Putamen (tissue), 1 donor: Measurements from ENCODE around the gene CSF3.
"Not testable (repeated sequence)": the region's sequence is repeated elsewhere in the genome, so short reads cannot be mapped to it uniquely, and the experiment has no call there.

Source experiments
- DNase-seq: peaks from one replicate; pipeline ENCODE4 v3.0.0-alpha.2; 2016; ENCODE audit warnings: low spot score

The CSF3 gene

DNA sequence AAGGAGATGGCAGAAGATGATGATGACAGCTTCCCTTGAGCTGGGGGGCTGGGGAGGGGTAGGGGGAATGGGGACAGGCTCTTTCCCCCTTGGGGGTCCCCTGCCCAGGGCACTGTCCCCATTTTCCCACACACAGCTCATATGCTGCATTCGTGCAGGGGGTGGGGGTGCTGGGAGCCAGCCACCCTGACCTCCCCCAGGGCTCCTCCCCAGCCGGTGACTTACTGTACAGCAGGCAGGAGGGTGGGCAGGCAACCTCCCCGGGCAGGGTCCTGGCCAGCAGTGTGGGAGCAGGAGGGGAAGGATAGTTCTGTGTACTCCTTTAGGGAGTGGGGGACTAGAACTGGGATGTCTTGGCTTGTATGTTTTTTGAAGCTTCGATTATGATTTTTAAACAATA lies 17.7 kb upstream of the CSF3 start:
- no peak for DNase-seq

DNA sequence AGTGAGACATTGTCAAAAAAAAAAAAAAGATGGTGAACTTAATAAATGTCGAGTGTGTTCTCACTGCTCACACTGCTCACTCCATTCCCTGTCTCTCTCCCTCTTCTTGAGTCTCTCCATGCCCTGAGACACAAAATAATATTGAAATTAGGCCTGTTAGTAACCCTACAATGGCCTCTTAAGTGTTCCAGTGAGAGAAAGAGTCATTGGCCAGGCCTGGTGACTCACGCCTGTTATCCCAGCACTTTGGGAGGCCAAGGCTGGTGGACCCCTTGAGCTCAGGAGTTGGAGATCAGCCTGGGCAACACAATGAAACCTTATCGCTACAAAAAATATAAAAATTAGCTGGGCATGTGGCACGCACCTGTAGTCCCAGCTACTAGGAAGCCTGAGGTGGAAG lies 16.2 kb upstream of the CSF3 start:
- DNase-seq, result no peak

DNA sequence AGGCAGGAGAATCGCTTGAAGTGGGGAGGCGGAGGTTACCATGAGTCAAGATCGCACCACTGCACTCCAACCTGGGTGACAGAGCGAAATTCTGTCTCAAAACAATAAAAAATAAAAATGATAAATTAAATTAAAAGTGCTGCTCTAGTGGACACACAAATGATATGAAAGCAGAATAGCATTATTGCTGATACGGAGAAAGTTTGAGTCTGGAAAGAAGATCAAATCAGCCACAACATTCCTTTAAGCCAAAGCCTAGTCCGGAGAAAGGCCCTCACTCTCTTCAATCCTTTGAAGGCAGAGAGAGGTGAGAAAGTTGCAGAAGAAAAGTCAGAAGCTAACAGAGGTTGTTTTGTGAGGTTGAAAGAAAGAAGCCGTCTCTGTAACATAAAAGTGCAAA lies 15.1 kb upstream of the CSF3 start:
- DNase-seq, result no peak

DNA sequence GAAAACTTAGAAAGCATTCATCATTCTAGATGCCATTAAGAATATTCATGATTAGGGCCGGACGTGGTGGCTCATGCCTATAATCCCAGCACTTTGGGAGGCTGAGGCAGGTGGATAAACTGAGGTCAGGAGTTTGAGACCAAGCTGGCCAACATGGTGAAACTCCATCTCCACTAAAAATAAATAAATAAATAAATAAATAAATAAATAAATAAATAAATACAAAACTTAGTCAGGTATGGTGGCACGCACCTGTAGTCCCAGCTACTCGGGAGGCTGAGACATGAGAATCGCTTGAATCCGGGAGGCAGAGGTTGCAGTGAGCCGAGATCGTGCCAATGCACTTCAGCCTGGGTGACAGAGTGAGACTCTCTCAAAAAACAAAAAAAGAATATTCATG lies 13.9 kb upstream of the CSF3 start:
- not testable (repeated sequence) for DNase-seq

DNA sequence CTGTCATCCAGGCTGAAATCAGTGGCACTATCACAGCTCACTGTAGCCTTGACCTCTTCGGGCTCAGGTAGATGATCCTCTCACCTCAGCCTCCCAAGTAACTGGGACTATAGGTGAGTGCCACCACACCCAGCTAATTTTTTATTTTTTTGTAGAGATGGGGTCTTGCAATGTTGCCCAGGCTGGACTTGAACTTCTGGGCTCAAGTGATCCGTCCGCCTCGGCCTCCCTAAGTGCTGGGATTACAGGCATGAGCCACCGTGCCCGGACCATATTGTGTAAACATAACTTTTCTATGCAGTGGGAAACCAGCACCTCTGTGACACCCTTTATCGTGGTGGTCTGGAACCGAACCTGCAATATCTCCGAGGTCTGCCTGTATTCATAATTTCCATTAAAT lies 11.2 kb upstream of the CSF3 start:
- DNase-seq, result no peak

DNA sequence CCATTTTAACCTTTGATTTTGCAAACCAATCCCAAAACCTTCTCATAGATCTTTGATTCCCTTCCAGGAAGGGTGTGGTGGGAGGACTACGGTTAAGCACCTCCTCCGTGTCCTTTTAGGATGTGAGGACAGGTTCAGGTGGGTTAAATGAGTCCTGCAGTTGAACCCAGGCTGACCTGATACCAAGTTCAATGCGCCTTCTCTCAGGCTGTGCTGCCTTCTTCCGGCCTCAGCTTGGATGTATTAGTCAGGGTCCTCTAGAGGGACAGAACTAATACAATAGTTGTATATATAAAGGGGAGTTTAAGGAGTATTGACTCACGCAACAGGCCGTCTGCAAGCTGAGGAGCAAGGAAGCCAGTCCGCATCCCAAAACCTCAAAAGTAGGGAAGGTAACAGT lies 10.5 kb upstream of the CSF3 start:
- DNase-seq, result no peak

DNA sequence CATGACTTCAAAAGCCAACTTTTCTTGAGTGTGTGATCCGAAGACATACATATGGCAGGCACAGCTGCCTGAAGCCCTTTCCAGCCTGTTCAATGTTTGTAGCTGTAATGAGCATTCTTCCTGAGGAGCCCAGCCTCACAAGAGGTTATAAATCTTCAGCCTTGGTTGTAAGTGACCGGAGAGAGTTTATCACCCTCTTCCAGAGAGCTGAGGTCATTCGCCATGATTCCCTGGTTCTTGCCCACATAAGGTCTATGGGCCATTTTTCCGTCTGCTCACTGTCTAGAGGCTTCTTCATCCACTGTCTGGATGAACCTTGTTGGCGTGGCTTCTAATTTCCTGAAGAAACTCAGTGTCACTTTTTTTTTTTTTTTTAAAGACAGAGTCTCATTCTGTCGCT lies 9.7 kb upstream of the CSF3 start:
- no peak for DNase-seq

DNA sequence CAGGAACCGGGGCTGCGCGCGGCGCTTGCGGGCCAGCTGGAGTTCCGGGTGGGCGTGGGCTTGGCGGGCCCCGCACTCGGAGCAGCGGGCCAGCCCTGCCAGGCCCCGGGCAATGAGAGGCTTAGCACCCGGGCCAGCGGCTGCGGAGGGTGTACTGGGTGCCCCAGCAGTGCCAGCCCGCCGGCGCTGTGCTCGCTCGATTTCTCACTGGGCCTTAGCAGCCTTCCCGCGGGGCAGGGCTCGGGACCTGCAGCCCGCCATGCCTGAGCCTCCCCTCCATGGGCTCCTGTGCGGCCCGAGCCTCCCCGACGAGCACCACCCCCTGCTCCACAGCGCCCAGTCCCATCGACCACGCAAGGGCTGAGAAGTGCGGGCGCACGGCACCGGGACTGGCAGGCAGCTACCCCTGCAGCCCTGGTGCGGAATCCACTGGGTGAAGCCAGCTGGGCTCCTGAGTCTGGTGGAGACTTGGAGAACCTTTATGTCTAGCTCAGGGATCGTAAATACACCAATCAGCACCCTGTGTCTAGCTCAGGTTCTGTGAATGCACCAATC lies 4.2 kb upstream of the CSF3 start:
- not testable (repeated sequence) for DNase-seq

DNA sequence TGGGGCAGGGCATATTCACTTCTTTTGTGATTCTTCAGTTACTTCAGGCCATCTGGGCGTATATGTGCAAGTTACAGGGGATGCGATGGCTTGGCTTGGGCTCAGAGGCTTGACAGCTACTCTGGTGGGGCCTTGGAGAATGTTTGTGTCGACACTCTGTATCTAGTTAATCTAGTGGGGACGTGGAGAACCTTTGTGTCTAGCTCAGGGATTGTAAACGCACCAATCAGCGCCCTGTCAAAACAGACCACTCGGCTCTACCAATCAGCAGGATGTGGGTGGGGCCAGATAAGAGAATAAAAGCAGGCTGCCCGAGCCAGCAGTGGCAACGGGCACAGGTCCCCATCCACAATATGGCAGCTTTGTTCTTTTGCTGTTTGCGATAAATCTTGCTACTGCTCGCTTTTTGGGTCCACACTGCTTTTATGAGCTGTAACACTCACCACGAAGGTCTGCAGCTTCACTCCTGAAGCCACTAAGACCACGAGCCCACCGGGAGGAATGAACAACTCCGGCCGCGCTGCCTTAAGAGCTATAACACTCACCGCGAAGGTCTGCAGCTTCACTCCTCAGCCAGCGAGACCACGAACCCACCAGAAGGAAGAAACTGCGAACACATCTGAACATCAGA lies 3.1 kb upstream of the CSF3 start:
- DNase-seq, result not testable (repeated sequence)

DNA sequence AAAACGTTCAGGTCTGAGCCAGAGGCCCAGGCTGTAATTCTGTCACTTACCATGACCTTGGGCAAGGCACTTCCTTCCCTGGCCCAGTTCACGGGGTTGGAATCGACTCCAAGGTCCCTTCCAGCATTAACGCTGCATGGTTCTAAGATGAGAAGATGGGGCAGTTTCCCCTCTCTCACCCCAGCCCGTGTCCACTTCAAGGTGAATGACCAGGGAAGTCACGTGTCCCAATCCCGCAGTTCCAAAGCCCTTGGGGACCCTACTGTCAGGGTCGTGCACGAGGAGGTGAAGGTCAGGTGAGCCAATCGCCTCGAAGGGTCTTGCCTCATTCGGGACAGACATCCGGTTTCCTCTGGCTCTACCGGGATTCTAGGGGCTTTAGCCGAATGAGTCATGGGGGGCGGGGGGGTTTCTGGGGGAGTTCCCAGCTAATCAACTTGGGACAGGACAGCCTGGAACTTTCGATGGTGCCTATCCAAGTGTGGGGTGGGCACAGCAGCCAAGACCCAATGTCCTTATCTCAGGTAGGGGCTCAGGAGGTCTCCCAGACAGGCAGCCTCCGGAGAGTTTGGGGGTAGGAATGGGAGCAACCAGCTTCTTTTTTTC lies 762 bp upstream of the CSF3 start:
- no peak for DNase-seq

DNA sequence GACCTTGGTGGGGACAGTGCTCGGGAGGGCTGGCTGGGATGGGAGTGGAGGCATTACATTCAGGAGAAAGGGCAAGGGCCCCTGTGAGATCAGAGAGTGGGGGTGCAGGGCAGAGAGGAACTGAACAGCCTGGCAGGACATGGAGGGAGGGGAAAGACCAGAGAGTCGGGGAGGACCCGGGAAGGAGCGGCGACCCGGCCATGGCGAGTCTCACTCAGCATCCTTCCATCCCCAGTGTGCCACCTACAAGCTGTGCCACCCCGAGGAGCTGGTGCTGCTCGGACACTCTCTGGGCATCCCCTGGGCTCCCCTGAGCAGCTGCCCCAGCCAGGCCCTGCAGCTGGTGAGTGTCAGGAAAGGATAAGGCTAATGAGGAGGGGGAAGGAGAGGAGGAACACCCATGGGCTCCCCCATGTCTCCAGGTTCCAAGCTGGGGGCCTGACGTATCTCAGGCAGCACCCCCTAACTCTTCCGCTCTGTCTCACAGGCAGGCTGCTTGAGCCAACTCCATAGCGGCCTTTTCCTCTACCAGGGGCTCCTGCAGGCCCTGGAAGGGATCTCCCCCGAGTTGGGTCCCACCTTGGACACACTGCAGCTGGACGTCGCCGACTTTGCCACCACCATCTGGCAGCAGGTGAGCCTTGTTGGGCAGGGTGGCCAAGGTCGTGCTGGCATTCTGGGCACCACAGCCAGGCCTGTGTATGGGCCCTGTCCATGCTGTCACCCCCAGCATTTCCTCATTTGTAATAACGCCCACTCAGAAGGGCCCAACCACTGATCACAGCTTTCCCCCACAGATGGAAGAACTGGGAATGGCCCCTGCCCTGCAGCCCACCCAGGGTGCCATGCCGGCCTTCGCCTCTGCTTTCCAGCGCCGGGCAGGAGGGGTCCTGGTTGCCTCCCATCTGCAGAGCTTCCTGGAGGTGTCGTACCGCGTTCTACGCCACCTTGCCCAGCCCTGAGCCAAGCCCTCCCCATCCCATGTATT lies 1.1 kb downstream of the CSF3 start:
- no peak for DNase-seq

DNA sequence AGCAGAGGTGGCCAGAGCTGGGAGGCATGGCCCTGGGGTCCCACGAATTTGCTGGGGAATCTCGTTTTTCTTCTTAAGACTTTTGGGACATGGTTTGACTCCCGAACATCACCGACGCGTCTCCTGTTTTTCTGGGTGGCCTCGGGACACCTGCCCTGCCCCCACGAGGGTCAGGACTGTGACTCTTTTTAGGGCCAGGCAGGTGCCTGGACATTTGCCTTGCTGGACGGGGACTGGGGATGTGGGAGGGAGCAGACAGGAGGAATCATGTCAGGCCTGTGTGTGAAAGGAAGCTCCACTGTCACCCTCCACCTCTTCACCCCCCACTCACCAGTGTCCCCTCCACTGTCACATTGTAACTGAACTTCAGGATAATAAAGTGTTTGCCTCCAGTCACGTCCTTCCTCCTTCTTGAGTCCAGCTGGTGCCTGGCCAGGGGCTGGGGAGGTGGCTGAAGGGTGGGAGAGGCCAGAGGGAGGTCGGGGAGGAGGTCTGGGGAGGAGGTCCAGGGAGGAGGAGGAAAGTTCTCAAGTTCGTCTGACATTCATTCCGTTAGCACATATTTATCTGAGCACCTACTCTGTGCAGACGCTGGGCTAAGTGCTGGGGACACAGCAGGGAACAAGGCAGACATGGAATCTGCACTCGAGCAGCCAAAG lies 2.3 kb downstream of the CSF3 start:
- no peak for DNase-seq

DNA sequence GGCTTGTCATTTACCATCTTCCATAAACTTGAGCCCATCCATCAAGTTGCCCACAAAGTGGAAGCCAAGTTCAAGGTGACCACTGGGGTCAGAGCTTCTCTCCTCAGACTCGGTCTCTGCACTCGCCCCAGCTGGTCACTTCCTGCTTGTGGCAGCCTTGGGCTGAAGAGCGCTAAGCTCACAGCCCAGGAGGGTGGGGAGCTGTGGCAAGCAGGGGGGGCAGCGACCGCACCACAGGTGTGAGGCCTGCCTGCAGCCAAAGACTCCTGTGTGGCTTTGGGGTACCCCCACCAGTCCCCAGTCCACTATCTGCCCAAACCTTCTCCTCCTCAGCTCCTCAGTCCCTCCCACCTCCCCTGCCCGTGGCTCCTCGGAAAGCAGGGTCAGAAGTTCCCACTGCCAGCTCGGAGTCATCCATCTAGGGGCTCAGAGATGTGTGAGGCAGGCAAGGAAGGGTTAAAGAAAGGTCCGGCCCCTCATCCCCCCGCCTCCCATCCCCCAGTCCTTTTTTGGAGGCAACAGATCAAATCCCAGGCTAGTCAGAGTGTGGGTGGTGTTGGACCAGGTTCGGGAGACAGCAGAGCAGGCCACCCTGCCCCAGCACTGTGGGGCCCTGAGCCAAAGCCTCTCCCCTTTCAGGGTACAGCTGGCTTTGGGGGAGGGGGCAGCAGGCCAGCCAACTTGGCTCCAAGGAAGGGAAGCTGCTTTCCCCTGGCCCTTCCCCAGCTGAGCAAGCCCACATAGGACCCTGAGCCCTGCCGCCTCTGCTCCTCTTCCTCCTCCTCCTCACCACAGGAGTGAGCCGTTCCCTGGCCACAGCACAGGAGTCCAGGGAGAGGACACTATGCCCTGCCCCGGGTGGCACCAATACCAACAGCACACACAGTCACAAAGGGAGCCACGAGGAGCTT lies 3.2 kb downstream of the CSF3 start:
- no peak for DNase-seq

DNA sequence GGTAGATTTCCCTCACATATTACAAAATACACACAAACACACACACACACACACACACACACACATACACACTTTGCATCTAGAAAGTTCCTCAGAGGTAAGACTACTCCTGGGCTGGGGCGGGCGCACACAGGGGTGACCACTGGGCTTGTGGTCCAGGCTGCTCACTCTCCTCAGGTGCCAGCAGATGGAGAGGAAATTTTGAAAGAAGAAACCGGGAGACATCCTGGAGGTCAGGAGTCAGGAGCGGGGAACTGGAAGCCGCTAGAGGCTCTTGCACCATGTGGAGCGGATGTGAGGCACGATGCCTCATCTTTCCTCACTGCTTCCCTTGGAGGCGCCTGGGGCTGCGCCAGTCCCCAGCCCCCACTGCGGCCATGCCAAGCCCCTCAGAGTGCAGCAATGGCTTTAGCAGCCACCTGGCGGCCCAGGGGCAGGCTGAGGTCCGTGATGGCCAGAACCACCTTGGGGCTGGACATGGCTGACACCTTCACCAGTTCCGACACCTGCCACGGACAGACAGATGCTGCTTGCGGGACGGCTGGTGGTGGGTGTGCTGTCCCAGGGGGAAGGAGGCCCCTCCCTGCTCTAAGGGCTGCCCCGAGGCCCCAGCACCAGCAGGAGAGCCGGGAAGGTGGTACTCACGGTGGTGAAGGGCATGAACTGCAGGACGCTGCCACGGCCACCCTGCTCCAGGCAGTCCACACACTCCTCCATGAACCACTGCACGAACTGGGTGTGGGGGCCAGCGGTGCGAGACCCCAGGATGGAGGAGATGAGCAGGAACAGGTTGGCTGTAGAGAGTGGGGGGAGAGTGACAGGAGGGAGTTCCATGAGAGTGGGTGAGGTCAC lies 4.1 kb downstream of the CSF3 start:
- no peak for DNase-seq

DNA sequence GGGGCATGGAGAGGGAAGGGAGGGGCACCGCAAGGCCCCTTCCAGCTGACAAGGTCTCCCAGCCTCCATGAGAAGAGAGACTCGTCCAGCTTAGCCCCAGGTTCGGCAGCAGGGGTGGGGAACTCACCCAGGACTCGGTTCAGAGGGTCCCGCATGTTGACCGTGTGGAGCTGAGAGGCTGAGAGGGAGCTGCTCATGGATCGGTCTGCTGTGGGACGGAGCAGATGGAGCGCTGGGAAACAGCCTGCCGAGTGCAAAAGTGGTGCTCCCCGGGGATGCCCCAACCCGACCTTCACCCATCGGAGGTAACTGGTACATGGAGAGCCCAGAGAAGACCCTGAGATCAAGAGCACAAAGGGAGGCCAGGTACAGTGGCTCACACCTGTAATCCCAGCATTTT lies 4.9 kb downstream of the CSF3 start:
- DNase-seq, result no peak

DNA sequence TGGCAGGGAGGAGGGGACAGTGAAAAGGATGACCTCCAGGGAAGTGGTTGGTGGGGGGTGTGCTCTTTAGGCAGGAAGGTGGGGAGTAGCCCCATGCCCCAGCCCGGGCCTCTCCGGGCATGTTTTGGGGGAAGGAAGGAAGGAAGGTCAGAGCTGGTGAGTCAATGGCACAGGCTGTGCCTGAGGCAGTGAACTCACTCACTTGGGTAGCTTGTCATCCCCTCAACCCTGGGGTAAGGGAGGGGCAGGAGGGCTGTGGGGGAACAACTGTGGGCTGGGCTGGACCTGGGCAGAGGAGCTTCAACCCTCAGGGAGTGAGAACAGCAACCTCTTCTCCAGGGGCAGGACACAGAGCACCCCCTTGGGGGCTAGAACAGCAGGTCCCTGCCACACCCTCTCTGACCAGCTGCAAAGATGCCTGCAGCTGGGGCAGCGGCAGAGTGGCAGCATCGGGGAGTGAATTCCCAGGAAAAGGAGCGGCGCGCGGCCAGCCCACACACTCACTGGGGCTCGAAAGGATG lies 6.3 kb downstream of the CSF3 start:
- no peak for DNase-seq

DNA sequence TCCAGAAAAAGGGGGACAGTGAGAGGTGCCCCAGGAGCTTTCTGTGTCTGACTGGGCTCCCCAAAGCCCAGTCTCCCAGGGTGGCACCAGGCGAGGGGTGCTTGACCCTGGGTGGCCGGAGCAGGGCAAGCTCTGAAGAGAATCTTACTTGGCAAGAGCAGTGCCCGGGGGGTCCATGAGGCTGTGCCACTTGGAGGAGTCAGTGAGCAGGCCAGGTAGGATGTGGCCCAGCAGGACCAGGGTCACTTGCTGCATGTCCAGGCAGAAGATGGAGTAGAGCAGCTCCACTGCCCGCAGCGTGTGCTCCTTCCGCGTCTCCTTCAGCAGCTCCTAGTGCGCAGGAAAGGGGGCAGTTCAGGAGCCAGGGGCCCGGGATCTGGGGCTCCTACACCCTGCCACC lies 7.3 kb downstream of the CSF3 start:
- DNase-seq, result no peak

DNA sequence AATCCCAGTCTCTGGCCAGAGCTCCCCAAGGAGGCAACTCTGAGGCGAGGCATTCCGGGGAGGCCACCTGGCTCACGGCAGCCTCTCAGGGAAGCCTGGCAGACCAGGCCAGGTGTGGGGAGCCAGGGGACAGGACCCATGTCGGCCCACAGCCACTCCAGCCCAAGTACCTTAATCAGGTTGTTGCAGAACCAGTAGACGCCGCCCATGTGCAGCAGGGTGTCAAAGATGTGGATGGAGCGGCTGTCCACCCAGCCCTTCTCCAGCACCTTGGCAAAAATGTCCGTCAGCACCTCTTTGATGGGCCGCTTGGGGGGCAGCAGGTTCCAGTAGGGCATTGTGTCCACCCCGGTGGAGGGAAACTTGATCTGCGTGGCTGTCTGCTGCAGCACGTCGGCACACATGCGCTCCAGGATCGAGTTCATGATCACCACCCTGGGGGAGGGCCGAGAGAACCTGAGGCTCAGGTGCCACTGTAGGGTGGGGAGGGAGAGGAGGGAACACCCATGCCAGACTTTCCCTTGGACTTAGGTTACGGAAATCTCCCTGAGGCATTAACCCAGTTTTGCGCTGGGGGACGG lies 7.8 kb downstream of the CSF3 start:
- DNase-seq, result no peak

DNA sequence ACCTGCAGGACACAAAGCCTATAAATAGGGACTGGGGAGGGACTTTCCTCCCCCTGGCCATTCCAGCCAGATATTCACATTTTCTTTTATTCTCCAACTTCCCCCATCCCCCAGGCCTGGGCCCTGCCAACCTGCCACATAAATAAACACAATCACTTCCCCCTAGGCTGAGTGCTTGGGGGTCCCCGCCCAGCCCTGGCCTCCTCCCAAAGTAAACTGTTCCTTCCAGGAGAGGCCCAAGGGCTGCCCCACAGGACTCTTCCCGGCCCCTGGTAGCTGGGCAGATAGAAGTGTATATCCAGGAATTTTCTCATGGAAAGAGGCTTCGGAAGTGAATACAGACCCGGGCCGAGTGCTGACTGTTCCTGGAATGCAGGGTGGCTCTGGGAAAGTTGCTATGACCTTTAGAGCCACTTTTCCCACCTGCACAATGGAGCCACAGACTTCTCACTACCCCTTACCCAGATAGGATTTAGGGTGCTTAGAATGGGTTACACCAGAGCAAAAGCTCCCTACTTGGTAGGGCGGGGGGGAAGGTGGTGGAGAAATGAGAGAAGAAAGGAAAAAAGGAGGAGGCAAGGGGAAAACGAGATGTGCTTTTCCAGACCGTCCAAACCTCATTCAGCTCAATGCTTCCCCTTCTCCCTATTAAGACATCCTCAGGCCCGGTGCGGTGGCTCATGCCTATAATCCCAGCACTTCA lies 8.5 kb downstream of the CSF3 start:
- no peak for DNase-seq
